UCSD-AML1 (cell line): ENCODE results near the gene ZNF776.
"Not testable (repeated sequence)": the region's sequence is repeated elsewhere in the genome, so short reads cannot be mapped to it uniquely, and the experiment has no call there.

Experiments used
- DNase-seq: peaks from one replicate; lab custom pipeline; 2025; ENCODE audit not compliant: unreplicated experiment; lab: John Stamatoyannopoulos, UW

Gene ZNF776

GRCh38 chr19:57776764-57777296 is 30.2 kb downstream of the ZNF776 start:
- no peak for DNase-seq

DNA sequence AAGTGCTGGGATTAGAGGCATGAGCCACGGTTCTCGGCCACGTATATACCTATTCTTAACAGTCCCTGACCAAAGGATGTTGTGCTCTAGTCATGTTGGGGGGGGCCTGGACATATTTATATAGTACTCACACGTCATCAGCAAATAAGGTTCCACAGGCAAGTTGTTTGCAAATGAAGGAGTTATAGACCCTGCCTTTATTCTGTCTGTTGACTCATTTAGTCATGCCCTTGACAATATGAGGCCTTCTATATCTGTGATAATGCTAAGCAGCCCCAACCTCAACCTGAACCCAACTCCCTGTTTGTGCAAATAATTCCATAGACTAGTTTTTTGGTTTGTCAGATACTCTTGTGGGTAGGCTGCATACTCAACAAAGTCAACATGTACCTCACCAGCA is 31.7 kb downstream of the ZNF776 start:
- no peak for DNase-seq

GRCh38 chr19:57779220-57779845 is 32.7 kb downstream of the ZNF776 start:
- DNase-seq = no peak

DNA sequence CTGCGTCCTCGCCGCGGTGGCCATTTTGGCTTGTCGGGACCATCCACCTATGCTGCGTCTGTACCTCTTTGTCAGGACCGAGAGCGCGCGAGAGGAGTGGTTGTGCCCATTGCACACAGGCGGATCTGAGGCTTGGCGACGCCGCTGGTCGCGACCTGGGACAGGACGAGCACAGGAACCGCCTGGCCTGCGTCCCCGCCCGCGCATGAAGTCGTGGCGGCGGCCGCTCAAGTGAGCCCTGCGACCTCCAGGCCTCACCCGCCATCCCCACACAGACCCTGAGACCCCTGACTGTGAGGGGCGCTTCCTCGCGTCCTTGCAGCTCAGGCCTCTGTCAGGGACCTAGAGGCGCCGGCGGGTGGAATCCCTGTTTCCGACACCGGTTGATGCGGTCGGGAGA is 39.7 kb downstream of the ZNF776 start:
- DNase-seq = no peak

DNA sequence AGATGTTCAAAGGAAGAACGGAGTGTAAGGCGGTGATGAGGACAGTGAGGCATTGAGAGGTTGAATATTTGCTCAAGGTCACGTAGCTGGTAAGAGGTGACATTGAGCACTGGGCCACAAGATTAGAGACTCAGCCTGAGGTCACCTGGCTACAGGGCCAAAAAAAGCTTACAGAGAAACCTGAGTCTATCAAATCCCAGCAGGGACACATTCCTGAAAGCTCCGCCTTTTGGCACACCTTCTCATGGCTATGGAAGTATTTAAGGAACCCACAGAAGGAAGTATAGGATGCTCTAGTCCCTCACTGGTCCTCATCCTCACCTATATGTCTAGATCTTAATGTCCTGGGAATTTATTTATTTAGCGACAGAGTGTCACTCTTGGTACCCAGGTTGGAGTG is 40.3 kb downstream of the ZNF776 start:
- DNase-seq = no peak

DNA sequence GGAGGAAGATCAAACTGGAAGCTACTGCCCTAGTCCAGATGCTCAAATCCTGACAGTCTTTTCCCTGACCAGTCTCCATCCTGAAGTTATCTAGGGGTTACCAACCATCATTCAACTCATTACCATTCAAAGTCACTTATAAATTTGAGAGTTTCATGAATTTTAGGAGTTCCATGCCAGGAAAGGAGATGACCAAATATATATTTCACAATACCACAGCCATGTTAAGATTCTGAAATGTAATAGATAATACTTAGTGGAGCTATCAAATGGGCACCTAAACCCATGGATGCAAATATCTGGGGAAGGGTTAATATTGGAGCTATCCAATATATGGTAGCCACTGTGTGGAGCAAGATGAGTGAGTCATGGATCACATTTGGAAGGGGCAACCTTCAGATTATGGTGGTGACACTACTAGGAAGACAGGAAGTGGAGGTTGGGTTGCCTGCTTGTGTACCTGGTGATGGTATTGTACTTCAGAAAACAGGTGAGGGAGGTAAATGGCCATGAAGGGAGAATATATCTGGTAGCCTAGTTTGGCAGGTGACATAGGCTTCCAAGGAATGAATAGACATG is 41.6 kb downstream of the ZNF776 start:
- no peak for DNase-seq

GRCh38 chr19:57789288-57789687 is 42.7 kb downstream of the ZNF776 start:
- no peak for DNase-seq

DNA sequence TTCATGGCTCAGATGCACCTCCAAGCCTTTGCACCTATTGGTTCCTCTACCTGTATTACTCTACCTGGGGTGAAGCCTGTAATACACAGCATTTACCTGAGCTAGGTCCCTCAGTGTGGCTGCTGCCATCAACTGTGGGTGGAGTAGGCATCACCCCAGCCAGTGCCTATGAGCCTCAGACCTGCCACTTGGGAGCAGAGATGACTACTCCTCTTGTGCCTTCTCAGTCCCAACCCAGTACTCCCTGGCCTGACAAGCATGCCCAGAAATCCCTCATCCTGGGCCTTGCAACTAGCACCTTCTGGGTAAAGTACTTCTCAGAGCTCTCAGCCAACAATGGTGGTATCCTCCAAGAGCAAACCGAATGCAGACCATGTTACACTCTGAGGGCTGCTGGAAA is 50.0 kb downstream of the ZNF776 start:
- DNase-seq = not testable (repeated sequence)

DNA sequence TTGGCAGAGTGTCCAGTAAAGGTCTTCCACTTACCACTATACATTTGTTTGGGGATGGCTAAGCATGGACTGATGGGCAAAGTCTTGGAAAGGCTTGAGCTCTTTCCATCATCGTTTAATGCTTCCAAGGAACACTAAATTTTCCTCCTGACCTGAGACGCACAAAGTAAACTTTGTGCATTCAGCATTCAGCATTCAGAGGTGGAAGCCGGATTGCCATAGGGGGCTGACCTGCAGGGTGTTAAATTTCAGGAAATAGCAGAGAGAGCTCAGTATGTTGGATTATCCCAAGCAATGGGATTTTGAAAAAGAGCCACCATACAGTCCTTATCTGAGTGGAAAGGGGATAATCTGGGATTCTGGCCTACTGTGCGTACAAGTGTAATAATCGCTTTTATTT is 54.1 kb downstream of the ZNF776 start:
- DNase-seq = no peak

DNA sequence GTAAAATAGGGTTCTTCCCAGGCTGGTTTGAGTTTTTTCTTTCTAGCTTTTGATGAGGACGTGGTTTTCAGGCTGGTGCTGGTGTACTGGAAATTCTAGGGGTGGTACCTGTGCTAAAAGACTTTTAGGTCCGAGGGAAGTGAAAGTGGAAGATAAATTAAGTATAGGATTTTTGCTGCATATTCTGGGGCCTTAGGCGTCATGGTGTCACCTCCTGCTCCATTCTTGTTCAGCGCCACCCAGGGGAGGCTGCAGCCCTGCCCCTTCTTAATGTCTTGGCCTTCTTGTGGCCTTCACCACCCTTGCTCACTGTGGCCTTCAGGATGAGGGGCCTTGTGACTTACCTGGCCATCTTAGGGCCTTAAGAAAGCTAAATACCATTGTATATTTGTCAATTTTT is 55.7 kb downstream of the ZNF776 start:
- DNase-seq = no peak

DNA sequence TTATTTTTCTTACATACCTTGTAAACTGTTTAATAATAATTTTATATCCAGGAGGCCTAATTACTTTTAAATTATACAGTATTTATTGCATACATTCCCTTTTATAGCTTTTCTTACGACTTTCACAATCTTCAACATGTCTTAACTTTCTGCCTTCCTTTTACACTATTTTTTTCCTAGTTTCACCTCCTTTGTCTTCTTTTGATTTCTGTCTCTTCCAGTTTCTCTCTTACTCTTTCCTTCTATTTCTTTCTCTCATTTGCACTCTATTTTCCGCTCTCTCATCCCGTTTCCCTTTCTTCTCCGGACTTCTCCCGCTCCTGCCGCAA is 56.6 kb downstream of the ZNF776 start:
- no peak for DNase-seq

DNA sequence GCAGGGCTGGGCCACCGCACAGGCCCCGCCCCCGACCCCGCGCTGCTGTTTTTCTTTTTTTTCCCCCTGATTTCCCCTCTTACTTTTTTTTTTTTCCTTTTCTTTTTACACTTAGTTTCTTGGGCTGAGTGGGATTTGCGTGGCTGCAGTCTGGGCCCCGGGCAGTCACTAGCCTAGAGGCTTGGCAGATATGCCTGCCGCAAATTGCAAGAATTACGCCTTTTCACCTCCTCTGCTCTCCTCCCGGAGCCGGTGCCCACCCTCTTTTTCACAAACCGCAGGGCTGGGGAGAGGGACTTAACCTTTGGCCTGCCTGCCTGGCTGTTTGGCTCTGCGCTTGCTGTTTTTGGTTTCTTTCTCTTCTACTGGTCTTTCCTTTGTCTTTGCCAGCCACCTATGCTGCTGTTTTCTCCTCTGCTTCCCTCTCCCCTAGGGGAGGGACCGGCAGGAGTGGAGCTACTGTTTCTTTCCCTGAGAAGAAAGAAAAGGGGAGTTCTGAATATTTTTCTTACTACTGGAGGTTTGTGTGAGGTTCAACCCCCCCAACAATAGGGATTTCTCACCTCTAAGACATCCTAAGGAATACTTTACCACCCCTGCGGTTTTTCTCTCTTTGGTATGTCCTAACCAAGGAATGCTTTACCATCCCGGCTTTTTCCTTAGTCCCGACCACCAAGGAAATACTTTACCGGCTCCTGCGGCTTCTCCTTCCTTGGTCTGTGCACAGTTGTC is 57.1 kb downstream of the ZNF776 start:
- DNase-seq = peak; percentile 22

GRCh38 chr19:57807541-57807940 is 60.9 kb downstream of the ZNF776 start:
- no peak for DNase-seq
